A549 (cell line): ENCODE results near the gene SETSIP.

ENCODE experiments used
- CEBPB ChIP-seq, 2 experiments: fragments of >200 bp in 1 of 2; sonication (Bioruptor Twin) in 1 of 2; formaldehyde crosslinking in 1 of 2; IDR thresholded peaks; 2 replicates each; pipeline ENCODE4 v1.6.1; 2012 to 2016
- CTCF ChIP-seq: fragments of >200 bp; sonication (Bioruptor Twin); formaldehyde crosslinking; IDR thresholded peaks from 3 replicates; pipeline ENCODE4 v1.5.1; 2016
- MAFK ChIP-seq: fragments of 450-650 bp; IDR thresholded peaks from 2 replicates; pipeline ENCODE4 v1.6.1; 2014; ENCODE audit not compliant: partially characterized antibody
- RFX5 ChIP-seq: fragments of 450-650 bp; IDR thresholded peaks from 2 replicates; pipeline ENCODE4 v1.7.1; 2014; ENCODE audit warnings: antibody characterized with exemption, mild to moderate bottlenecking, moderate library complexity
- ZFP36 ChIP-seq: fragments of 450-650 bp; IDR thresholded peaks from 2 replicates; pipeline ENCODE4 v1.6.1; 2014; ENCODE audit warnings: borderline replicate concordance; ENCODE audit not compliant: partially characterized antibody

DNA sequence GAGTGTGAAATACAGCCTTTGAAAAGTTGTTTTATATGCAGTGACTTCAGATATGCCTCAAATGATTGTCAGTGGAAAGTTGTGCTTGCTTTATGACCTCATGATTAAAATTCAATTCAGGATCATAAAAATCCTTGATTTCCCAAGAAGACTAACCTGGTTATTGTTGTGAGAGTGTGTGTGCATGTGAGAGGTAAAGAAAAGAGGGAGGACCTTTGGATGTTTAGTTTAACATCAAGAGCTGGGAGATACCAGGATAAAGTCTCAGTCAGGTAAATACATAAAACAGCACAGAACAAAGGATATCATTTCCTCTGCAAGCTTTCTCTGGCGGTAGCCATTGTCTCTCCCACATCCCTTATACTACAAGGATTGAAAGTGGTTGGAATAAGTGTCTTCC is 19.4 kb upstream of the SETSIP start:
- TF ChIP-seq CTCF (no peak), MAFK (no peak), CEBPB (IDR thresholded peaks at IDR 0.05) (no peak), ZFP36 (no peak), RFX5 (no peak)
